ENCODE results near the gene PKLR. TPM values are rescaled to one million over a fixed set of nuclear protein-coding genes. Genes with fewer than 3 reads are reported as not detected.

PKLR gene
- polyA plus RNA-seq, 1 of the 3 experiments (the other 2 are of a cell fraction): not detected

GRCh38 chr1:155327981-155328380, 26.7 kb upstream of the PKLR start:
- no peaks in the 10 kb centered on the region for H3K9me3 ChIP-seq
- H3K79me2 ChIP-seq (ENCODE audit: insufficient read depth): peaks cover 28% of the 10 kb centered on the region
- H3K27ac ChIP-seq (ENCODE audit: low read depth in 2 of 2, low read length in 1 of 2): no peak overlapping the region
- 94% methylated on average over 4 of the region's 4 CpGs for WGBS (ENCODE audit: low lambda C conversion rate)
- H2AFZ ChIP-seq (ENCODE audit: low read depth): no peak overlapping the region
- no peak for TF ChIP-seq NRF1 (IDR thresholded peaks at IDR 0.05; ENCODE audit: low read depth, low read length)
- TF ChIP-seq EZH2phosphoT487 (IDR thresholded peaks at IDR 0.05; ENCODE audit: borderline replicate concordance, low read depth): no peak
- TF ChIP-seq RAD21 (IDR thresholded peaks at IDR 0.05; ENCODE audit: low read length): no peak
- no peak for TF ChIP-seq REST (IDR thresholded peaks at IDR 0.05; ENCODE audit: low read depth, low read length)
- no peak for TF ChIP-seq GATA2 (CRISPR knock-in tag; IDR thresholded peaks at IDR 0.05)
- TF ChIP-seq FOSL2 (IDR thresholded peaks at IDR 0.05; ENCODE audit: borderline replicate concordance, low read depth): no peak
- TF ChIP-seq FOXJ3 (CRISPR knock-in tag; IDR thresholded peaks at IDR 0.05): no peak
- no peak overlapping the region for H3K9ac ChIP-seq
- H3K4me3 ChIP-seq (ENCODE audit: low read depth in 2 of 2, low read length in 1 of 2): no peak overlapping the region
- H4K20me1 ChIP-seq (ENCODE audit: insufficient read depth): 0 out of 2 replicates have a peak, but pooled peaks cover 5% of the 10 kb centered on the region
- POLR2A ChIA-PET: no interaction called here
- H3K36me3 ChIP-seq (replicated peaks in 1 of 2; ENCODE audit: control insufficient read depth in 1 of 2, insufficient read depth in 2 of 2, low read length in 1 of 2): peaks cover 32 to 45% of the 10 kb centered on the region in 2 experiments
- CTCF ChIA-PET: interaction anchor here (1.1 to 11.6 kb wide), 3 partner anchors 8 to 78 kb away, joined by 4 to 184 read pairs (median 19); partner anchors contain the start of gene ENTREP3
- H3F3A ChIP-seq (replicated peaks; ENCODE audit: insufficient read depth): peaks cover 19% of the 10 kb centered on the region
- H3K4me1 ChIP-seq (ENCODE audit: control insufficient read depth in 1 of 2, insufficient read depth in 2 of 2, low read depth in 1 of 2, low read length in 1 of 2): peaks cover 0 to 12% of the 10 kb centered on the region in 2 experiments; a peak in 1 of 4 replicates
- no peaks in the 10 kb centered on the region for H3K9me2 ChIP-seq
- no peaks in the 10 kb centered on the region for H3K27me3 ChIP-seq (ENCODE audit: insufficient read depth)
- DNase-seq: no peak
- no peak overlapping the region for H3K4me2 ChIP-seq

GRCh38 chr1:155326631-155327037, 25.4 kb upstream of the PKLR start:
- H3K27ac ChIP-seq (ENCODE audit: low read depth in 2 of 2, low read length in 1 of 2): no peak overlapping the region
- no peak overlapping the region for H3K4me3 ChIP-seq (ENCODE audit: low read depth in 2 of 2, low read length in 1 of 2)
- H3K9me3 ChIP-seq: no peaks in the 10 kb centered on the region
- peaks cover 27% of the 10 kb centered on the region for H3F3A ChIP-seq (replicated peaks; ENCODE audit: insufficient read depth)
- WGBS (ENCODE audit: low lambda C conversion rate): 100% methylated on average over 1 of the region's 7 CpGs
- H2AFZ ChIP-seq (ENCODE audit: low read depth): no peak overlapping the region
- ChIA-PET POLR2A (no interaction called here), CTCF (interaction anchor here (0.9 to 11.6 kb wide), 4 partner anchors 9 to 178 kb away, joined by 3 to 184 read pairs (median 12); partner anchors contain the start of gene ENTREP3)
- no peak for DNase-seq
- TF ChIP-seq MAX (IDR thresholded peaks at IDR 0.05; ENCODE audit: low read depth) (no peak), TAF1 (IDR thresholded peaks at IDR 0.05; ENCODE audit: borderline replicate concordance, low read depth, low read length) (no peak), RAD21 (IDR thresholded peaks at IDR 0.05; ENCODE audit: low read length) (no peak), CTCF (IDR thresholded peaks at IDR 0.05) (no peak), PBX3 (IDR thresholded peaks at IDR 0.05) (no peak)
- H3K4me2 ChIP-seq: no peak overlapping the region
- H3K27me3 ChIP-seq (ENCODE audit: insufficient read depth): no peaks in the 10 kb centered on the region
- H3K36me3 ChIP-seq (replicated peaks in 1 of 2; ENCODE audit: control insufficient read depth in 1 of 2, insufficient read depth in 2 of 2, low read length in 1 of 2): peaks cover 32 to 38% of the 10 kb centered on the region in 2 experiments
- H3K9me2 ChIP-seq: no peaks in the 10 kb centered on the region
- H3K9ac ChIP-seq: no peak overlapping the region
- 0 out of 2 replicates have a peak, but pooled peaks cover 5% of the 10 kb centered on the region for H4K20me1 ChIP-seq (ENCODE audit: insufficient read depth)
- H3K79me2 ChIP-seq (ENCODE audit: insufficient read depth): peaks cover 36% of the 10 kb centered on the region
- H3K4me1 ChIP-seq (ENCODE audit: control insufficient read depth in 1 of 2, insufficient read depth in 2 of 2, low read depth in 1 of 2, low read length in 1 of 2): peaks cover 8 to 20% of the 10 kb centered on the region in 2 experiments
